NCI-H2107 treated with DMSO at 0.1 percent for 48 hours (cell line): ENCODE measurements around the gene TNIK.
A peak's percentile ranks its signal among the peaks of the same experiment; 100 is the strongest.

Experiments
- DNase-seq: peaks from one replicate; lab custom pipeline; 2025; ENCODE audit not compliant: unreplicated experiment; lab: John Stamatoyannopoulos, UW

TNIK gene

DNA sequence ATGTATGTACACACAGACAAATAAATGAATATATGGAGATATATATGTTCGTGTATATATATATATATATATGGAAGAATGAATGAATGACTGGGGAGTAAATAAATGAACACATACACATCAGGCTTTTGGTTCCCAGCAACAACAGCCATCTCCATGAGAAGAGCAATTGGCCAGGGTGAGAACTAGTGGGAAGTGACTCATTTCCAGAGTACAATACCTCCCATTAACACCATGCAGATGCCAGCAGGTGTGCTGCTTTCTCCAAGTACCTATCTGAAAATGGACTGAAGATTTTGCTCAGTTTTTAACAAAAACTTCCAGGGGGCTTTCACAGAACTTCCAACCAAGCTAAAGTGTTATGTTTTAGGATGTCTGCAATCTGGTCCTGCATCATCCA lies 253.9 kb downstream of the TNIK start:
- DNase-seq = no peak

DNA sequence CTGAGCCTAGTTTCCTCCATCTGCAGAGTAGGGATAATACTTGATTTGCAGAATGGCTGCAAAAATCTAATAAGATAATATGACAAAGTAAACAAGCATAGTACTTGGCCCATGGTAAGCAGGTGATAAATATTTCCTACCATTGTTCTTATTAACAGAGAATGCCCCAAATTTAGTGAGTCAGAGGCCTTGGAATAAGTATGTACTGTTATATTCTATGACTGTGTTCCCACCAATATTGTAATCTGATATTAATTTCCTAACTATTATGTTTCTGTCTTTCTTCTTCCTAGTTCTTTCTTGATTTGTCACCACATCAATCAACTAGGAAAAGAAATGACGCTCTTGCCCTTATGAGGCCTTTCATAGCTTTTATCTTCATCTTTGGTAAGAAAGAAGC lies 255.3 kb downstream of the TNIK start:
- no peak for DNase-seq

DNA sequence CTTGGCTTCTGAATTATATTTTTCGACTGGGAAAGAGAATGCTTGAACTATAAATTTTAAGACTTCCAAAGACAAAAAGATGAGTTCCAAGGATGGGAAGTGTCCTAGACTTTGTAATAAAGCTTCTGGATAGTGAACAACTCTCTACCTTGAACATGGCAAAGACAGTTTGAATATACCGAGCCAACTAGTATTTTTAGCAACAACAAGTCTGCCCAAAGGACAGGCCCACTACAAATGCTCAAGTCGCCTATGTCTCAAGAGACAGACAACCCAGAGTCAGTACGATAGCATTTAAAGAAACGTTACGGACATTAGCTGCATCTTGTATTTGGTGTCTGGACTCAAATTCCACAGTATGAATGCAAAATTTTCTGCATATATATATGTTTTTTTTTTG lies 258.4 kb downstream of the TNIK start:
- no peak for DNase-seq

DNA sequence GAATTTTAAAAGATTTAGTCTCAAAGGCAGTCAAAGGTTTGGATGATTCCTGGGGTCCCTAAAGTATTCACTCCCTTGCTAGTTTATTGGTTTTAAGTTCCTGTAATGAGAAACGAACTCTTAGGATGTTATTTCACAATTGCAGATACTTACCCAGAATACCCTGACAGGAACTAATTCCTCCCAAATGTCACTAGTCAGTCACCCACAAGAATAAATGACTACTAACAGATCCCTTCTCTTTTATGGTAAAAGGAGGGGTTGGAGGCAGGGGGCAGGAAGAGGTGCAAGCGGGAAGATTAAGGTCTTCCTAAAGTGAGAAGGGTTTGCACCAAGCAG lies 259.5 kb downstream of the TNIK start:
- no peak for DNase-seq

DNA sequence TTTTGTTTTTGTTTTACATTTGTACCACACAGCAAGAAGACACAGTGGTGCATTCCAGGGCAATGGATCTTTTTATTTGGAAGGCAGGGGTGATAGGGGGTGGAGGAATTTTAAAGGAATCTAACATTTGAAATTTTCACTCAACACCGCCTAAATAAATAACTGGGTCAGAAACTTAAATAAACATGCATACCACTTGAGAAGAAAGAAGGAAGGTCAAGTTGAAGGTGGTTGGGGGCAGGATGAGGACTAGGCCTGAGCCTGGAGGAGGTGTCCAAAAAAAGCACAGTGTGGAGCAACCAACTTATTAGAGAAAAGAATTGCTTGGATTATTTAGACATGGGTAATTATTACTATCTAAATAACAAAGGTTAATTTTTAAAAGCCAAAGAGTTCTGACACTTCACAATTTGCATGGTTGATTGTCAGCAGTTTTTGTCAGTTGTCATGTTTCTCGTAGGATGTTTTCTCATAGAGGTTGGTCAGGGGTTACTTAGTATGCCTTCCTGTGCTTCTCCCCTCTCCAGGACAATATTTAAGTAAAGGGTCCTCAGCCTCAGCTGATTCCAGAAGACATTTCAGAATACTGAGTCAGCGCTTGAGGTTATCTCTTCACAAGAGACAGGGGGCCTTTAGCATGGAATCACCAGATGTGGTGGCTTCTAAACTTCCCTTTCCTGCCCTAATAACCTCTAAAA lies 260.0 kb downstream of the TNIK start:
- DNase-seq = no peak

DNA sequence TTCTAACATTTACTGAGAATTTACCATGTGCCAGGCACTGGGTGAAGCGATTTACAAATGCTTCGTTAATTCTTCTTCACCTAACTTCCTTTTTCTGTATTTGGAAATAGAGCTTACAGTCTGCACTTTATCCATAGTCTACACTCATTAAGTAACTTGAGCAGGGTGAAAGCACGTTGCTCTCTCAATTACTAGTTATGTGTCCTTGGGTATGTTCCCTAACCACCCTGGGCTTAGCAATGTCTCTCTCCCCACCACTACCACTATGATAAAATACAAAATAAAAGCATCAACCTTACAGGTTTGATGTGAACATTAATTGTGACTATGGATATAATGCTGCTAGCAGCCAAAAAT lies 260.8 kb downstream of the TNIK start:
- DNase-seq = no peak

DNA sequence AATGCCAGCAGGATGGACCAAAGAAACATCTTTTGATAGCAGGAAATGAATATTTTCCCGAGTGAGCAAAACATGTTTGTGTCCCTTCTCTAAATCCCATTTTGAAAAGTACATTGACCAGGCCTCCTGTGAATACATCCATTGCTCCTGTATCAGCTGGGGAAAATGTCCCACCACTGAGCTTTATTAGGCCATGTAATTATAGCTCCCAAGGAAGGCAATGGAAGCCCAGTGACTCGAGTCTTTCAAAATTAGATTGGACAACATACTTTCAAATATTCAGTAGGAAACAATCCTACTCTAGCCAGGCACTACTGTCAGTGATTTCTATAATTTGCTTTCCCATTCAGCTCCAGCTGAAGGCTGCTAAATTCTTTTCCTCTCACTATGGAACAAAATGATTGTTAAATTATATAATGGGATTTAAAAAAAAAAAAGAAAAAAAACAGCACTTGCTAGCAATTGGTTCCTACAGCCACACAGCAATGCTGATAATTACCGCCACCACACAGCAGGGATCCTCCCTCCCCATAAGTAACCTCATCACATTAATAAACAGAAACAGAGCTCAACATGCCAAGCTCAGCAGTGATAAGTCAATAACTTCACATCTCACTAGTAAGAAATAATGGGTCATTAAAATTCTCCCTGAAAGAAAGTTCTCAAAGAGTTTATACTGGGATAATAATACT lies 261.3 kb downstream of the TNIK start:
- DNase-seq = no peak

DNA sequence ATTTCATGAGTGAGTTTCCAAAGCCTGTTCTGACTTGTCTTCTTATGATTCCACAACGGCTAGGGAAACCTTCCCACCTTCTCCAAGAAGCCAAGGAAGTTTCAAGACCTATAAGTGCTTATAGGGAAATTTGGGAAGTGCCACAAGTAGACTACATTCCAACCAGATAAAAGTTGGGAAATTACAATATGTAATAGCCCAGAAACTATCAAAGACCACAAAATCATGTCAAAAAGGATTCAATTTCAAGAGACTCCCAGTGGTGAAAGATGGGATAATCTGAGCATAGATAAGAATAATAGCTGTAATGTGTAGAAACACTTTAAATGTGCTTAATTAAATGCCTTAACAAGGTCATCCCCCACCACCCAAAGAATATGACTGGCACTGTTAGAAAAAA lies 264.5 kb downstream of the TNIK start:
- DNase-seq = no peak

DNA sequence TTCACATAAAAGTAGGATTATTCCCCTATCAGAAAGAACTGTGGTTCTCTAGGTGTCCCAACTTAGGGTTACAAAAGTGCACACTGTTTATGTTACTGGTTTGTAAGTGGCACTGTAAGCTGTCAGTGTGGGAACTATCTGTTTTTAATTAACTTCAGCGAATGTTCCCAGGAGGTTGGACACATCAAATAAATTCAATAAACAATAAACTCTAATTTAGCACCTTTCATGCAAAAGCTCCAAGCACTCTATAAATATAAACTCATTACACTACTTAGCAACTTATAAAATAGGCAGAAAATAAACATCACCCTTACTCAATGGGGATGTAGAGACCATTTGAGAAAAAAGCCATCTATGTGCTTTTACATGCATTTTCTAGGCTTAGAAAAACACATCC lies 265.2 kb downstream of the TNIK start:
- DNase-seq = no peak

DNA sequence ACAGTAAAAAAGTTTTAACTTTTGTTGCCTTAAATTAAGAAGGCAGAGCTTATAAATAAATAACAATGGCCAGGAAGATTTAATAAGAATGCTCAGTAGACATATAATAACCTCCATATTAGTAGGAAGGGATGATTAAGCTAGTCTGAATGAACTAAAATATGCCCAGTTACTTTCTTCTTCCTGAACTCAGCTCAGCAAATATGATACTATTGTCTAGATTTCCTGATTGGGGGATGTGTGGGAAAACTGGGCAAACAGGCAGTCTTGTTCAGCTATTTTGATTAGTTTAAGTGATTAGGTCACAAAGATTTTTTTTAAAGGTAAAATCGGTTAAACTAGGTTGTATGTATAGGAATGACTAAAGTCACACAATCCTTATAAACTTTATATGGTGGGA lies 266.5 kb downstream of the TNIK start:
- DNase-seq = no peak

DNA sequence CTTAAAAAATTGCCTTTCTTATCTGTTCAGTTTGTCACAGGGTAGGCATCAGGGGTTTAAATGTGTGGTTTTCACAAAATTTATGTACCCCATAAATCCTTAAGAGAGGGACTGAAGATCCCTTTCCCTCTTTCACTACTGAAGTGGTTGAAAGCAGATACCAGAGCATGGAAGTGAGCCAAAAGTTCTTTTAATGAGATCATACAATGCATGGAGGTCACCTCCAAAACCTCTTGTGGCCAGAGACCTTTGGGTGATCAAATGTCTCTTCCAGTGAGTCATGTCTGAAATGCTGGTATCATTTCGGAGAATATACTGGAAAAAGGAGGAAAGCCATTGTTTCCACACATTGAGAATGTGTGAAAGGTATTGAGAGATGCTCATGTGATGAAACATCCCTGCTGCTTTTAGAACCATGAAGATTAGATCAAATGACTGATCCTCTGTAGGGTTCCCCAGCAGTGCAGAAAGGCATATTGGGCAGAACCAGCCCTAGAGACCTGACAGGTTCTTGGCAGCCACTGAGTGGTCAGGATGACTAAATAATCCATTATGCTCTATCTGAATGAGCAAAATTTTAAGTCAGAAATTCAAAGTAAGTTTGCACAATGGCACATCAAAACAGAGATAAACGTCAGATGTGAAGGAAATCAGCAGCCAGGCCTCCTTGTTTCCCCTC lies 267.9 kb downstream of the TNIK start:
- peak; percentile 95 for DNase-seq

DNA sequence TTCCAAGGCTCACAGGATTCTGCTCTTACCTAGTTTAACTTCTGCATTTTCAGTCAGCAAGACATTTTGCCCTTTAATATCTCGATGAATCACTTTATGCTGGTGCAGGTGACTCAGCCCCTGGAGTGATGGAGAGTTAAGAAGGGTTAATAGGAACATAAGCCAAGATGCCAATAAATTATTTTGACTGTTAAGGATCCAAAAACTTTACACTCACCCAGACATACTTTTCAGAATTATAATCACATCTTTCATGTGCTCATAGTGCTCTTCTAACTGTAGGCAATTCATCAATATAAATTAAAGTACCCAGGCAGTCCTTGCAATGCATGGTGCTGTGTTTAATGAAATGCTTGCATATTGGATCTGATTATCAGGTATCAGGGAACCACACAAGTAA lies 269.5 kb downstream of the TNIK start:
- no peak for DNase-seq

DNA sequence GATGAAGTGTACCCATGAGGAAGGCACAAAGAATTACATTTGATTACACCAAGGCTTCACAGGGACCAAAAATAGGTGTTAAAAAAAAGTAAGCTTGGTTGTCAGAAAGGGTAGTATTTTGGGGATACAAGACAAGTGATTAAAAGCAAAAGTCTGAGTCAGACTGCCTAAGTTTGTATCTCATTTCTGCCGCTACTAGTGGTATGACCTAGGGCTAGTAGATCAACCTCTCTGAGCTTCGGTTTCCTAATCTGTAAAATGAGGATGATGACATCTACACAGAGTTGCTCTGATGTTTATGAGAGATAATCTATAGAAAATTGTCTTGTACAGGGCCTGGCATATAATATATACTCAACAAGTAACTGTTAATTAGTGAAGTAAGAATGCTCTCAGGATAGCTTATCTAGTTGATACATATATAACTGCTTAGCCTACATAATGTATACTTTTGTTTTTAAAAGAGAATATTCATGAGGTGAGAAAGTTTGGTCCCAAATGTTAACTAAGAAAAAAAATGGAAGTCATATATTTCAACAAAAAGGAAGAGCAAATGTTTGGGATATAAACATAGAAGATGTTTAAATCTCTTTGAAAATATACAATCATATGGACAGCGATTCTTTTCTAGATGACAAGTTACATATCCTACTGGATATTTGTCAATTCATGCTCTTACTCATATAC lies 270.7 kb downstream of the TNIK start:
- DNase-seq = no peak

DNA sequence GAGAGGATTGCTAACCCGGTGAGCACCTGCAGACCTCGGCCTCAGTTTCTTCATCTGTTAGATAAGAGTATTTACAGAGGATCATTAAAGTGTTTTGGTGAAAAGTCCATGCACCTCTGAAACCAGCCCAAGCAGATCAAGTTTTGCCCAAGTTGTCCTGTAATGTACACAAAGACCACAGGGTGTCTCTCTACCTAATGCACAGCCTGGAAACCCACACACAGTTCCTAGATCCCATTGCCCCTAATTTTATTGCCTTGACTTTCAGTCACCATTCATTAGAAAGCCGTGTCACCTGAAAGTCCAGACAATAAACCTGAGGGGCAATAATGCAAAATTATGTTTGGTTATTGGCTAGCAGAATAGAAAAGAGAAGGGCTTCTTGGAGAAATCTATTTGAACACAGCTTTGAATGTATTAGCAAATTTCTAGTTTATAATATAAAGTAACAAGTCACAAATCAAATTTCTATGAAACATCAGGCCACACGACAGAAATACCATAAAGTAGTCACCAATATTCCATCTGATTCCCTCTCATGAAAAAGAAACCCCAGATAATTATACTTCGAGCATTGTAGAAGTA lies 272.4 kb downstream of the TNIK start:
- peak; percentile 74 for DNase-seq

DNA sequence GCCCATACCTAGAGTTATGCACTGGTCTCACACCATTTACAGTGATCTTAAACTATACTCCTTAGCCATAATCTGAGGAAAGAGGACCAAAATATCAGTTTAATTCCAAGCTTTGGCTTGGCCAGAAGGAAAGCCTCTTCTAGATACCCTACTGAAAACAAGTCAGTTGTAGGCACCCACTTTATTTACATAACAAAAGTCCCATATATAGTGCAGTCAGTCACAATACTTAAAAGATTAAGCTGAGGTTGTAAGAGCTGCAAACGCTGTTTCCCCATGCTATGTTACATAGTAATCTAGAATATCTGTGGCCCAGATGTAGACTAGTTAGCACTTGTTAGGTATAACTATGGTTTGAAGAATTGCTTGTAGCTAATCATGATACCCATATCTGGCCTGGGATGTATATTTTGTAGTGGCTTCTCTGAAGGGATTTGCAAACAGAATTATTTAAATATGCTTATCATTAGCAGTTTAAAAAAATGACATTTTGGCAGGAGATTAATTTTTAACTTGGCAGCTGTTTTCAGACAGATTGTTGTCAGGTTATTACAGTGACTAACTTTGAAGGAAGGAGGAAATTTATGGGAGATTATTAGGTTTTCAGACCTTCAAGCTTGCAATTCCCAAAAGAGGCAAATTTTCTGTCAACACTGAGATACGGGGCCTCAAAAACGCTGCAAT lies 273.2 kb downstream of the TNIK start:
- no peak for DNase-seq

DNA sequence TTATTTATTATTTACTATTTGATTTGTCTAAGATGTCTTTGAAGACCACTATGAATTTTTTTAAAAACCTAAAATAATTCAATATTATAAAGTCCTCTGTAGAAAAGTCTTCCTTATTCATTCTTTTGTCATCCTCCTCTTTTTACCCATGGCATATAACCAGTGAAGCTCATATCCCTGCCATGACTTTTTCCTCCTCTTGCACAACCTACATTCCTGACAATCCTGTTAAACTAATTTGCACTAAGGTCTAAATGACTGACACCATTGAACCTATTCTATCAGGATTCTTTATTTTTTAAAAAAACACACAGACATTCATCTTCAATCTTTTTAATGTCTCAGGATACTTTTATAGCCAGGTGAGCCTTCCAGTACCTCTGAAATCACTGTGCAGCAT lies 273.8 kb downstream of the TNIK start:
- no peak for DNase-seq

DNA sequence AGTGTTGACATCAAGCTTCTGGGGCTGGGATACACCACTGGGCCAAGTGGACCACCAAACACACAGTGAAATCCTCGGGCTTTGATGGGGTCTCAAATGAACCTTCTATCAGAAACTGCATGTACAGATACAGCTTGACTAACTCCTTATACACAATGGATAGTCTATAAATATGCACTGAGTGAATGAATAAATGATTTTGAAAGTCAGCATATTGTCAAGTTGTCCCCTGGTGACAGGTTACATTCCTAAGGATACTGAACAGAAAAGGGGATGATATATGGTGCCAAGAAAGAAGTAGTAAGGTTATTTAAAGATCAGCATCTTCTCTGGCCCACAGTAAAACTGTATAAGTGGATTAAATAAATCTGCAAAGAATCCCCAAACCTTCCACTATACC lies 274.2 kb downstream of the TNIK start:
- no peak for DNase-seq

DNA sequence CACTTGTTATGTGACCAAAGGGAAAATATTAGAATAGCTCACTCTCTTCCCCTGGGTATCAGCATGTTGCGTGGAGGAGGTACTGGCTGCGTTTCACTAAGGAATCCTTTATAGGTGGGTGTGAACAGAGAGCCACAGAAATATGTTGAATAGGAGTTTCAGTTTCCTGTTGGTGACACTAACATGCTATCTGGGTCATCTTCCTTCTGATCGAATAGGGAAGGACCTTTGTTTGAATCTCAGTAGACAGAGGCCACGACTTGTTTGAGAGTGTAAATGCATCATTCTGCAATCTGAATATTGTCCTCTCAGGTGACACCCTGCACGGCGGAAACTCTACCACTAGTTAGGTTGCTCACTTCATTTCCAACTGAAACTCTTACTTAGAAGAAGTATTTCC lies 275.8 kb downstream of the TNIK start:
- DNase-seq = no peak

DNA sequence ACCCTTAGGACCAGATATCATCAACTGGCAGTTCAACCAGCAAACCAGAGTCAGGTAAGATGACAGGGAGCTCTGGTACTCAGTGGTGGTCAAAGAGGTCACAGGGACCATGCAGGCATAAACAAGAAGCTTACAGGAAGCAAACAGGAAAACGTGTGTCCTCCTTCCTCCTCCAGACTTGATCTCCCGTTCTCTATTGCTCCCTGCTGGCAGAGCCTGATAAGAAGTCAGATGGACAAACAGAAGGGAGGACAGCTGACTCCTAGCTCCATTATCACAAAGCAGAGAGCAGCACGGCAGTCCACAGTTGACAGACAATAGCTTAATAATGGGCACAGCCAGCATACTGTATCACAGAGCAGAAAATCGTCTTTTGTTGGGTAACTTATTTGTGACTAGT lies 277.2 kb downstream of the TNIK start:
- DNase-seq = peak; percentile 53

DNA sequence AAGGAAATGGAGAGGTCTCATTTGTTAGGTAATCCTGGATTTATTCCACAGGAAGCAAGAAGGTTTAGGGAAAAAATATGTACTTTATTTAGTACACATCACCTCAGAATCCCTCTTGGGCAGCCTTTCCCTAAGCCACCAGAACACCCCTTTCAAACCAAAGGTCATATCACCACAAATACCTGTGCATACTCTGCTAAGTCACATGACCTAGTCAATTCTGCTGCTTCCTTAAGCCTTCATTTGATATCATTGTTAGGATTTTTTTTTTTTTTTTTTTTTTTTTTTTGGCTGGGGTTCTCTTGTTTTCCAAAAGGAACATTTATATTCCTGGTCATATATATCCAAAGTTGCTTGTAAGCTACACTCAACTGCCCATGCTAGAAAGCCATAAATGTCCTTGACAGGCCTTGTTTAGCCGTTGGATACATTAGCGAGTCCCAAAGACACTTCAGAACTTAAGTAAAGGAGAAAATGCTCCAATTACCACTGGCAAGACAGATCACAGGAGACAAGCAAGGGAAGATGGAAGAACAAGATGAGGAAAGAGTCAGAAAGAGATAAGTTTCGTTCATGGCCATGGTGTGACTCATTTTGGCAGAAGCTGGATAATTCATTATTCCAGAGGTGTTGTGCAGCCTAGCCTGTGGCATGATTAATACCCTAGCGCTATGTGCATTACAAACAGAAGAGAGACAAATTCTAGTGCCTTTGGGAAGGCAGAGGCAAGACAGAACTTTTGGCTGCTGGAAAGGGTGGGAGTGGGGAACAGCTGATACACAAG lies 278.1 kb downstream of the TNIK start:
- DNase-seq = no peak
